Measurements from ENCODE around the gene ENDOD1.

The ENDOD1 gene

GRCh38 chr11:95137299-95137698 lies 47.7 kb downstream of the ENDOD1 start:
- Mint-ChIP-seq H3K36me3 (no peaks in the 10 kb centered on the region), H3K27ac (no peak overlapping the region), H3K4me3 (no peak overlapping the region), H3K4me1 (no peaks in the 10 kb centered on the region), H3K9me3 (no peaks in the 10 kb centered on the region)
- no peak for DNase-seq (ENCODE audit: low spot score in 2 of 2)
- ATAC-seq = no peak

GRCh38 chr11:95138448-95138847 lies 48.8 kb downstream of the ENDOD1 start:
- no peaks in the 10 kb centered on the region for H3K4me1 Mint-ChIP-seq
- H3K9me3 Mint-ChIP-seq = no peaks in the 10 kb centered on the region
- H3K36me3 Mint-ChIP-seq = no peaks in the 10 kb centered on the region
- H3K27ac Mint-ChIP-seq = peak overlapping the region; percentile 11
- H3K4me3 Mint-ChIP-seq = no peak overlapping the region
- DNase-seq (ENCODE audit: low spot score in 2 of 2) (no peak), ATAC-seq (peak; percentile 66)

- no peak overlapping the region for H3K4me3 Mint-ChIP-seq
- no peak for DNase-seq (ENCODE audit: low spot score in 2 of 2)
- H3K27ac Mint-ChIP-seq = no peak overlapping the region
- no peaks in the 10 kb centered on the region for H3K36me3 Mint-ChIP-seq
- H3K9me3 Mint-ChIP-seq = no peaks in the 10 kb centered on the region
- ATAC-seq = no peak
- peaks cover 7% of the 10 kb centered on the region for H3K4me1 Mint-ChIP-seq
Observed at GRCh38 chr11:95140397-95141033, 50.9 kb downstream of the ENDOD1 start.

GRCh38 chr11:95142431-95142830 lies 52.8 kb downstream of the ENDOD1 start:
- no peak overlapping the region for H3K27ac Mint-ChIP-seq
- ATAC-seq = no peak
- H3K36me3 Mint-ChIP-seq = no peaks in the 10 kb centered on the region
- no peaks in the 10 kb centered on the region for H3K9me3 Mint-ChIP-seq
- H3K4me1 Mint-ChIP-seq = peaks cover 12% of the 10 kb centered on the region
- no peak for DNase-seq (ENCODE audit: low spot score in 2 of 2)
- no peak overlapping the region for H3K4me3 Mint-ChIP-seq

- no peak overlapping the region for H3K27ac Mint-ChIP-seq
- DNase-seq (ENCODE audit: low spot score in 2 of 2) = no peak
Observed at GRCh38 chr11:95143106-95143681, 53.5 kb downstream of the ENDOD1 start.

GRCh38 chr11:95144313-95145235 lies 54.9 kb downstream of the ENDOD1 start:
- Mint-ChIP-seq H3K27ac (no peak overlapping the region), H3K4me3 (no peak overlapping the region), H3K36me3 (no peaks in the 10 kb centered on the region), H3K4me1 (peaks cover 15% of the 10 kb centered on the region), H3K9me3 (no peaks in the 10 kb centered on the region)
- DNase-seq (ENCODE audit: low spot score in 2 of 2) (no peak), ATAC-seq (peak; percentile 67)

More at GRCh38 chr11:95143106-95143681, 53.5 kb downstream of the ENDOD1 start:
- no peak overlapping the region for H3K4me3 Mint-ChIP-seq
- H3K36me3 Mint-ChIP-seq = no peaks in the 10 kb centered on the region
- no peaks in the 10 kb centered on the region for H3K9me3 Mint-ChIP-seq
- ATAC-seq = no peak
- peaks cover 15% of the 10 kb centered on the region for H3K4me1 Mint-ChIP-seq

- Mint-ChIP-seq H3K4me3 (no peak overlapping the region), H3K4me1 (peaks cover 15% of the 10 kb centered on the region), H3K27ac (no peak overlapping the region), H3K9me3 (no peaks in the 10 kb centered on the region), H3K36me3 (no peaks in the 10 kb centered on the region)
- ATAC-seq (no peak), DNase-seq (ENCODE audit: low spot score in 2 of 2) (no peak)
Observed at GRCh38 chr11:95145430-95146060, 55.9 kb downstream of the ENDOD1 start.

- H3K36me3 Mint-ChIP-seq = no peaks in the 10 kb centered on the region
- H3K27ac Mint-ChIP-seq = no peak overlapping the region
- H3K4me3 Mint-ChIP-seq = no peak overlapping the region
- H3K9me3 Mint-ChIP-seq = no peaks in the 10 kb centered on the region
- peaks cover 26% of the 10 kb centered on the region for H3K4me1 Mint-ChIP-seq
- no peak for ATAC-seq
- no peak for DNase-seq (ENCODE audit: low spot score in 2 of 2)
Observed at GRCh38 chr11:95147364-95147905, 57.8 kb downstream of the ENDOD1 start.

- H3K4me1 Mint-ChIP-seq = peaks cover 35% of the 10 kb centered on the region
- H3K36me3 Mint-ChIP-seq = no peaks in the 10 kb centered on the region
- no peaks in the 10 kb centered on the region for H3K9me3 Mint-ChIP-seq
- ATAC-seq (no peak), DNase-seq (ENCODE audit: low spot score in 2 of 2) (no peak)
- H3K27ac Mint-ChIP-seq = no peak overlapping the region
- H3K4me3 Mint-ChIP-seq = no peak overlapping the region
Observed at GRCh38 chr11:95148406-95148805, 58.8 kb downstream of the ENDOD1 start.

GRCh38 chr11:95148938-95149337 lies 59.3 kb downstream of the ENDOD1 start:
- Mint-ChIP-seq H3K4me1 (peaks cover 39% of the 10 kb centered on the region), H3K4me3 (no peak overlapping the region), H3K27ac (no peak overlapping the region), H3K36me3 (no peaks in the 10 kb centered on the region), H3K9me3 (no peaks in the 10 kb centered on the region)
- DNase-seq (ENCODE audit: low spot score in 2 of 2) (no peak), ATAC-seq (no peak)

GRCh38 chr11:95149651-95150364 lies 60.2 kb downstream of the ENDOD1 start:
- H3K36me3 Mint-ChIP-seq = no peaks in the 10 kb centered on the region
- peaks cover 35% of the 10 kb centered on the region for H3K4me1 Mint-ChIP-seq
- H3K9me3 Mint-ChIP-seq = no peaks in the 10 kb centered on the region
- no peak for DNase-seq (ENCODE audit: low spot score in 2 of 2)
- H3K4me3 Mint-ChIP-seq = peak overlapping the region; percentile 79
- H3K27ac Mint-ChIP-seq = no peak overlapping the region
- ATAC-seq = no peak

- Mint-ChIP-seq H3K9me3 (no peaks in the 10 kb centered on the region), H3K36me3 (no peaks in the 10 kb centered on the region), H3K27ac (peak overlapping the region; percentile 69), H3K4me3 (peak overlapping the region; percentile 79), H3K4me1 (peaks cover 35% of the 10 kb centered on the region)
- peak; percentile 94 for ATAC-seq
- peak; percentile 76 to 90 for DNase-seq (ENCODE audit: low spot score in 2 of 2)
Observed at GRCh38 chr11:95150956-95151684, 61.5 kb downstream of the ENDOD1 start.

- Mint-ChIP-seq H3K4me3 (peak overlapping the region; percentile 79), H3K4me1 (peaks cover 36% of the 10 kb centered on the region), H3K36me3 (peaks cover 3% of the 10 kb centered on the region), H3K27ac (peak overlapping the region; percentile 69), H3K9me3 (no peaks in the 10 kb centered on the region)
- ATAC-seq (peak; percentile 18), DNase-seq (ENCODE audit: low spot score in 2 of 2) (no peak)
Observed at GRCh38 chr11:95152876-95153856, 63.5 kb downstream of the ENDOD1 start.

Data from stimulated activated effector memory CD8-positive, alpha-beta T cell treated with anti-CD3 and anti-CD28 coated beads, Interleukin-12 subunit alpha, Interleukin-12 subunit beta, amount 100 ng/mL, for 72 hours (primary cell).